Daoy (cell line): ENCODE measurements around the gene CRYBA4. TPM values are rescaled to one million over a fixed set of nuclear protein-coding genes. Genes with fewer than 3 reads are reported as not detected.

Experiments used
- DNase-seq: peaks from one replicate; pipeline ENCODE4 v3.0.0-alpha.2; 2015; ENCODE audit warnings: low read depth
- total RNA-seq: library from RNA; depleted of rRNA; stranded (reverse); fragments of >200 nt; shearing (Covaris generic); gene quantifications from 2 replicates; pipeline ENCODE4 v1.2.3, GENCODE V29; 2014; rRNA removed

Gene CRYBA4
- not detected in 2 replicates for total RNA-seq

- no peak for DNase-seq
Observed at GRCh38 chr22:26621663-26622062, at the start of gene CRYBA4. CRYBA4 (plus strand) TSS chr22:26621963; CDS start chr22:26622597, 634 bp downstream.

GRCh38 chr22:26573026-26573662 lies 48.6 kb upstream of the CRYBA4 start:
- DNase-seq, result no peak

GRCh38 chr22:26574001-26574723 lies 47.6 kb upstream of the CRYBA4 start:
- DNase-seq, result no peak

- no peak for DNase-seq
Observed at GRCh38 chr22:26576026-26576680, 45.6 kb upstream of the CRYBA4 start.

GRCh38 chr22:26577081-26577480 lies 44.7 kb upstream of the CRYBA4 start:
- no peak for DNase-seq

GRCh38 chr22:26579331-26579886 lies 42.4 kb upstream of the CRYBA4 start:
- no peak for DNase-seq

- no peak for DNase-seq
Observed at GRCh38 chr22:26580240-26580962, 41.4 kb upstream of the CRYBA4 start.

- no peak for DNase-seq
Observed at GRCh38 chr22:26581026-26581425, 40.7 kb upstream of the CRYBA4 start.

- no peak for DNase-seq
Observed at GRCh38 chr22:26581633-26582168, 40.1 kb upstream of the CRYBA4 start.

GRCh38 chr22:26584010-26584409 lies 37.8 kb upstream of the CRYBA4 start:
- DNase-seq, result no peak

- peak; percentile 93 for DNase-seq
Observed at GRCh38 chr22:26585104-26585790, 36.5 kb upstream of the CRYBA4 start.

- no peak for DNase-seq
Observed at GRCh38 chr22:26586556-26587325, 35.0 kb upstream of the CRYBA4 start.

GRCh38 chr22:26587991-26588613 lies 33.7 kb upstream of the CRYBA4 start:
- DNase-seq, result no peak

- no peak for DNase-seq
Observed at GRCh38 chr22:26588729-26589366, 32.9 kb upstream of the CRYBA4 start.

GRCh38 chr22:26589367-26589844 lies 32.4 kb upstream of the CRYBA4 start:
- peak; percentile 48 for DNase-seq

- peak; percentile 81 for DNase-seq
Observed at GRCh38 chr22:26589845-26590736, 31.7 kb upstream of the CRYBA4 start, which contains the start of gene TPST2. TPST2 (minus strand) TSS chr22:26590132; CDS start chr22:26541630, 48,502 bp downstream.

GRCh38 chr22:26592421-26592891 lies 29.3 kb upstream of the CRYBA4 start:
- no peak for DNase-seq

GRCh38 chr22:26593763-26594162 lies 28.0 kb upstream of the CRYBA4 start:
- no peak for DNase-seq
